ENCODE data around the gene ACOX2. TPM values are rescaled to one million over a fixed set of nuclear protein-coding genes. Genes with fewer than 3 reads are reported as not detected.

The ACOX2 gene
- total RNA-seq: 4.2 and 5.9 TPM in 2 replicates

GRCh38 chr3:58536501-58537411 lies at the start of gene ACOX2:
ACOX2 (minus strand) TSS chr3:58537190; CDS start chr3:58535106, 2,084 bp downstream.

DNA sequence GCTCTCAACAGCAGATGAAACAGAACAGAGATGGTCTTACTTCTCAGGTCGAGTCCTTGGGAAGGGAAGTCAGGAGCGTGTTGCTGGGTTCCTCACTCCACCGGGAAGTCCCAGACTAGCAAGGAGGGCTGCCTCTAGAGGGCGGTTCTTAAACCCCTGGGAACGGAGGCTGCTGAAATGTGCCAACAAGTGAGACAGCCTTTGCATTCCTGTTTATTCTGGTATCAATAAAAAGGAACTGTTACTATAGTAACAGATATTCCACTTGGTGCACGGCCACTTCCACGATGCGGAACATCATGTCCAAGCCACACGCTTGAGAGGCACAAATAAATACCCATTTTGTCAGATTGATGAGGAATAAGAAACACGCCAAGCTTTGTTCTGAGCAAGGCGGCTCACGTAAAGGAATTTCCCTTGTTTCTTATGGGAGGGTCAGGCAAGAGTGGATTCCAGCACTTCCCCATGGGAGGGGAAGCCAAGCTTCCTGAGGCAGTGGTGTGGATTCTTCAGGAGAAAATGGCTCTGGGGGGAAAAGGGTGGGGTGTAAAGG lies 40.4 kb upstream of the ACOX2 start, which contains the start of gene FAM107A:
Gene FAM107A (minus strand): TSS at position 123 of the 553 bp plus-strand sequence. CDS start 7,531 bp downstream, outside the sequence.

GRCh38 chr3:58491506-58492402 lies 45.2 kb downstream of the ACOX2 start, which contains the start of gene KCTD6:
KCTD6 (plus strand) TSS chr3:58492096; CDS start chr3:58498756, 6,660 bp downstream.

Other genes with a start within 250 kb of the ACOX2 start
- 12.0 and 17.5 TPM in 2 replicates for gene RPP14, start 230.9 kb downstream of the ACOX2 start, total RNA-seq
- 6.1 and 7.4 TPM in 2 replicates for gene HTD2, start 230.7 kb downstream of the ACOX2 start, total RNA-seq
- 23.9 and 52.7 TPM in 2 replicates for gene PXK, start 204.3 kb downstream of the ACOX2 start, total RNA-seq
- gene PDHB, start 103.4 kb downstream of the ACOX2 start, total RNA-seq: 61.5 and 62.6 TPM in 2 replicates
- gene KCTD6, start 45.1 kb downstream of the ACOX2 start, total RNA-seq: 8.5 and 8.6 TPM in 2 replicates
- gene FAM107A, start 40.2 kb upstream of the ACOX2 start, total RNA-seq: 0.14 TPM in 1 of 2 replicates, not detected in the other
- gene FAM3D, start 129.6 kb upstream of the ACOX2 start, total RNA-seq: not detected in 2 replicates

All from placental pericyte (primary cell).